Breast epithelium (tissue), 3 donors: Measurements from ENCODE around the gene TRAFD1.
A peak's percentile ranks its signal among the peaks of the same experiment; 100 is the strongest.

ENCODE experiments used
- POLR2A ChIP-seq: fragments of 450-650 bp; IDR thresholded peaks from one replicate; pipeline ENCODE4 v1.6.1; 2016; ENCODE audit warnings: antibody characterized with exemption, mild to moderate bottlenecking, moderate library complexity
- POLR2AphosphoS5 ChIP-seq, 3 donors: sonication (generic); formaldehyde crosslinking; IDR thresholded peaks; one replicate each; pipeline ENCODE4 v1.6.1; 2017; ENCODE audit warnings: antibody characterized with exemption in 3 of 3
- TF ChIP-seq, protein P1 (sequence below), 3 donors: fragments of 450-650 bp; IDR thresholded peaks; one replicate each; pipeline ENCODE4 v1.5.1; 2016 to 2017; ENCODE audit warnings: antibody characterized with exemption in 3 of 3, mild to moderate bottlenecking in 3 of 3, moderate library complexity in 3 of 3

DNA sequence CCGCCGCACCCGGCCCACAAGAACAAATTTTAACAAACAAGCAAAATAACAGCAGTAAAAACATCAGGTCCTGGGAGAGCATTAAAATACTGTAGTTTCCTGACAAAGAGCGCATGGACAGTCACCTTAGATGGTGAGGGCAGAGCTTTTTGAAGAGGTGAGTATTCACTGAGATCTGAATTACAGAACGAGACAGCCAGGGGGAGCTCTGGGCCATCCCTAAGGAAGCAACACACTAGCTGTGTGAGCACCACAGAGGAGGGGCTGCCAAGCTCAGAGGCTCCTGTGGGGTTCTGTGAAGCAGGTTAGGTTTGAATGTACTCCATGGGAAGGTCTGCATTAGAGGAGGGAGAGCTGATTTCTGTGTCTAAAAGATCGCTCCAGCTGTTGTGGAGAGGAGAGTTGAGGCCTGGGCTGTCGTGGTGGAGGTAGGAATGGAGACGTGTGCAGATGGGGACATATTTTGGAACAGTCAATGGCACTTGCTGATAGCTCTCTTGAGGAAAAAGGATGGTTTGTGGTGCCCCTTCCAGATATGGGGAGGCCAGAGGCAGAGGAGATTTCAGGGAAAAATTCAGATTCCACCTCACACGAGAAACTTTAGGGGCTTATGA, 72.9 kb downstream of the TRAFD1 start:
- TF ChIP-seq POLR2A (no peak), POLR2AphosphoS5 (IDR thresholded peaks at IDR 0.05) (no peak)
- TF ChIP-seq, protein P1, sequence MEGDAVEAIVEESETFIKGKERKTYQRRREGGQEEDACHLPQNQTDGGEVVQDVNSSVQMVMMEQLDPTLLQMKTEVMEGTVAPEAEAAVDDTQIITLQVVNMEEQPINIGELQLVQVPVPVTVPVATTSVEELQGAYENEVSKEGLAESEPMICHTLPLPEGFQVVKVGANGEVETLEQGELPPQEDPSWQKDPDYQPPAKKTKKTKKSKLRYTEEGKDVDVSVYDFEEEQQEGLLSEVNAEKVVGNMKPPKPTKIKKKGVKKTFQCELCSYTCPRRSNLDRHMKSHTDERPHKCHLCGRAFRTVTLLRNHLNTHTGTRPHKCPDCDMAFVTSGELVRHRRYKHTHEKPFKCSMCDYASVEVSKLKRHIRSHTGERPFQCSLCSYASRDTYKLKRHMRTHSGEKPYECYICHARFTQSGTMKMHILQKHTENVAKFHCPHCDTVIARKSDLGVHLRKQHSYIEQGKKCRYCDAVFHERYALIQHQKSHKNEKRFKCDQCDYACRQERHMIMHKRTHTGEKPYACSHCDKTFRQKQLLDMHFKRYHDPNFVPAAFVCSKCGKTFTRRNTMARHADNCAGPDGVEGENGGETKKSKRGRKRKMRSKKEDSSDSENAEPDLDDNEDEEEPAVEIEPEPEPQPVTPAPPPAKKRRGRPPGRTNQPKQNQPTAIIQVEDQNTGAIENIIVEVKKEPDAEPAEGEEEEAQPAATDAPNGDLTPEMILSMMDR (IDR thresholded peaks at IDR 0.05): peak in 2 of 3 donors; percentile 40 to 41
